ENCODE results near the gene ASB9.
"Not testable (repeated sequence)": the region's sequence is repeated elsewhere in the genome, so short reads cannot be mapped to it uniquely, and the experiment has no call there.

Gene ASB9
- long read RNA-seq, donor 1, partial matches to known transcripts = 0 of 4 reads
- long read RNA-seq, donor 1, other reads (novel, unspliced or antisense) = 0 of 4 reads
- long read RNA-seq, donor 2, partial matches to known transcripts = 0 of 2 reads
- long read RNA-seq, donor 2, other reads (novel, unspliced or antisense) = 0 of 2 reads
- long read RNA-seq, donor 3, partial matches to known transcripts = 0 of 1 reads
- long read RNA-seq, donor 3, other reads (novel, unspliced or antisense) = 0 of 1 reads
- long read RNA-seq, donor 4, partial matches to known transcripts = 0 of 3 reads
- long read RNA-seq, donor 4, other reads (novel, unspliced or antisense) = 0 of 3 reads
- long read RNA-seq, donor 5, partial matches to known transcripts = 0 of 2 reads
- long read RNA-seq, donor 5, other reads (novel, unspliced or antisense) = 0 of 2 reads
- long read RNA-seq, donor 6, partial matches to known transcripts = 0 of 3 reads
- long read RNA-seq, donor 6, other reads (novel, unspliced or antisense) = 0 of 3 reads
- long read RNA-seq, donor 7, partial matches to known transcripts = 5 of 8 reads
- long read RNA-seq, donor 7, other reads (novel, unspliced or antisense) = 0 of 8 reads
- long read RNA-seq, donor 8, partial matches to known transcripts = 0 of 3 reads
- long read RNA-seq, donor 8, other reads (novel, unspliced or antisense) = 0 of 3 reads

GRCh38 chrX:15269618-15270521 lies at the start of gene ASB9:
Gene ASB9, minus strand, starts transcription at chrX:15270083. Its CDS starts 209 bp downstream, at chrX:15269874.
- peak; percentile 49 for DNase-seq

GRCh38 chrX:15319075-15319474 lies 49.2 kb upstream of the ASB9 start:
- DNase-seq = no peak

- DNase-seq = no peak
These were observed 45.6 kb upstream of the ASB9 start, which contains the start of gene ASB11 for GRCh38 chrX:15315509-15315908. Gene ASB11, minus strand, starts transcription at chrX:15315640. Its CDS starts 35 bp downstream, at chrX:15315605.

- no peak for DNase-seq
These were observed 44.6 kb upstream of the ASB9 start for GRCh38 chrX:15314472-15314871.

- no peak for DNase-seq
These were observed 41.2 kb upstream of the ASB9 start for GRCh38 chrX:15311119-15311518.

GRCh38 chrX:15310117-15310516 lies 40.2 kb upstream of the ASB9 start:
- no peak for DNase-seq

GRCh38 chrX:15305899-15306298 lies 36.0 kb upstream of the ASB9 start:
- DNase-seq = not testable (repeated sequence)

GRCh38 chrX:15301924-15302323 lies 32.0 kb upstream of the ASB9 start:
- no peak for DNase-seq

GRCh38 chrX:15299941-15300851 lies 30.3 kb upstream of the ASB9 start:
- DNase-seq = peak; percentile 8

GRCh38 chrX:15298780-15299179 lies 28.9 kb upstream of the ASB9 start:
- DNase-seq = no peak

GRCh38 chrX:15298201-15298600 lies 28.3 kb upstream of the ASB9 start:
- no peak for DNase-seq

- no peak for DNase-seq
These were observed 23.6 kb upstream of the ASB9 start for GRCh38 chrX:15293451-15293850.

- no peak for DNase-seq
These were observed 23.0 kb upstream of the ASB9 start for GRCh38 chrX:15292861-15293260.

GRCh38 chrX:15277604-15278003 lies 7.7 kb upstream of the ASB9 start:
- DNase-seq = no peak

GRCh38 chrX:15274946-15275345 lies 5.1 kb upstream of the ASB9 start:
- DNase-seq = no peak

GRCh38 chrX:15273275-15273674 lies 3.4 kb upstream of the ASB9 start:
- not testable (repeated sequence) for DNase-seq

- DNase-seq = no peak
These were observed 1.9 kb upstream of the ASB9 start for GRCh38 chrX:15271757-15272156.

GRCh38 chrX:15269120-15269519 lies 763 bp downstream of the ASB9 start:
- DNase-seq = no peak

GRCh38 chrX:15254852-15255251 lies 15.0 kb downstream of the ASB9 start:
- no peak for DNase-seq

- DNase-seq = no peak
These were observed 24.0 kb downstream of the ASB9 start for GRCh38 chrX:15245896-15246295.

GRCh38 chrX:15244421-15244820 lies 25.5 kb downstream of the ASB9 start:
- no peak for DNase-seq
